Myocyte (in vitro differentiated cells): ENCODE data around the gene LRP11. TPM values are rescaled to one million over a fixed set of nuclear protein-coding genes. Genes with fewer than 3 reads are reported as not detected.
A peak's percentile ranks its signal among the peaks of the same experiment; 100 is the strongest.
"Not testable (repeated sequence)": the region's sequence is repeated elsewhere in the genome, so short reads cannot be mapped to it uniquely, and the experiment has no call there.

ENCODE experiments used
- DNase-seq: peaks from one replicate; pipeline ENCODE4 v3.0.0-alpha.2; 2012; ENCODE audit warnings: low read depth
- polyA plus RNA-seq: library from polyadenylated mRNA; unstranded; fragments of >200 nt; gene quantifications from one replicate; pipeline ENCODE4 v1.2.1, GENCODE V29; 2012; ENCODE audit warnings: missing spikeins
- total RNA-seq: library from RNA; depleted of rRNA; stranded (reverse); fragments of >200 nt; gene quantifications from 2 replicates; pipeline ENCODE4 v1.2.3, GENCODE V29; 2014

LRP11 gene, protein sequence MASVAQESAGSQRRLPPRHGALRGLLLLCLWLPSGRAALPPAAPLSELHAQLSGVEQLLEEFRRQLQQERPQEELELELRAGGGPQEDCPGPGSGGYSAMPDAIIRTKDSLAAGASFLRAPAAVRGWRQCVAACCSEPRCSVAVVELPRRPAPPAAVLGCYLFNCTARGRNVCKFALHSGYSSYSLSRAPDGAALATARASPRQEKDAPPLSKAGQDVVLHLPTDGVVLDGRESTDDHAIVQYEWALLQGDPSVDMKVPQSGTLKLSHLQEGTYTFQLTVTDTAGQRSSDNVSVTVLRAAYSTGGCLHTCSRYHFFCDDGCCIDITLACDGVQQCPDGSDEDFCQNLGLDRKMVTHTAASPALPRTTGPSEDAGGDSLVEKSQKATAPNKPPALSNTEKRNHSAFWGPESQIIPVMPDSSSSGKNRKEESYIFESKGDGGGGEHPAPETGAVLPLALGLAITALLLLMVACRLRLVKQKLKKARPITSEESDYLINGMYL
- 53.2 and 62.7 TPM in 2 replicates for total RNA-seq
- 19.7 TPM for polyA plus RNA-seq

DNA sequence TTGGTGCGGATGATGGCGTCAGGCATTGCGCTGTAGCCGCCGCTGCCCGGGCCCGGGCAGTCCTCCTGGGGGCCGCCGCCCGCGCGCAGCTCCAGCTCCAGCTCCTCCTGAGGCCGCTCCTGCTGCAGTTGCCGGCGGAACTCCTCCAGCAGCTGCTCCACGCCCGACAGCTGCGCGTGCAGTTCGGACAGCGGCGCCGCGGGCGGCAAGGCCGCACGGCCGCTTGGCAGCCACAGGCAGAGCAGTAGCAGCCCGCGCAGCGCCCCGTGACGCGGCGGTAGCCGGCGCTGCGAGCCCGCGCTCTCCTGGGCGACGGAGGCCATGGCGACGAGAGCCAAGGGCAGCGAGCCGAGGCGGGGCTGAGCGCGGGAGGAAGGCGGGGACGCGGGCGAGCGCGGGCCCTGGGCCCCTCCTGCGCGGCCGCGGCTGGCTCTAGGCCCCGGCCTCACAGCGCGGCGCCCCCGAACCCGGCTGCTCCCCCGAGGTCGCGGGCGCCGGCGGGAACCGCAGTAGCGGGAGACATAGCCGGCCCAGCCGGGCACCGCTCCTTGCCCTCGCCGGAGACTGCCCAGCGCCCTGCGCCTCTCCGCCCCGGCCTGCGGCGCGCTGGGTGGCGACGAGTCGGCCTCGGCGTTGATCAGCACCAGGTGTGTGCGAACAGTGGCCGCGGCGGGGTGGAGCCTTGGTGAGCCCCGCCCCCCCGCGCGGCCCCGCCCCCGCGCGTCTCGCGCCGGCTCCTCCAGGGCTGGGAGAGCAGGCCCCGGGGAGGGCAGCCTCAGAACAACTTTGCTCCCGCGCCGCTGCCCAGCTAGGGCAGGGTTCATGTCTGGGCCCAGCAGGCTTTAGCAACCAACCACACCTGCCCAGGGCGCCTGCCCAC is at the start of gene LRP11:
TSS of gene LRP11 (minus strand) at position 662 of the 880 bp plus-strand sequence. CDS start at position 323, 339 bp downstream.
- peak; percentile 90 for DNase-seq

DNA sequence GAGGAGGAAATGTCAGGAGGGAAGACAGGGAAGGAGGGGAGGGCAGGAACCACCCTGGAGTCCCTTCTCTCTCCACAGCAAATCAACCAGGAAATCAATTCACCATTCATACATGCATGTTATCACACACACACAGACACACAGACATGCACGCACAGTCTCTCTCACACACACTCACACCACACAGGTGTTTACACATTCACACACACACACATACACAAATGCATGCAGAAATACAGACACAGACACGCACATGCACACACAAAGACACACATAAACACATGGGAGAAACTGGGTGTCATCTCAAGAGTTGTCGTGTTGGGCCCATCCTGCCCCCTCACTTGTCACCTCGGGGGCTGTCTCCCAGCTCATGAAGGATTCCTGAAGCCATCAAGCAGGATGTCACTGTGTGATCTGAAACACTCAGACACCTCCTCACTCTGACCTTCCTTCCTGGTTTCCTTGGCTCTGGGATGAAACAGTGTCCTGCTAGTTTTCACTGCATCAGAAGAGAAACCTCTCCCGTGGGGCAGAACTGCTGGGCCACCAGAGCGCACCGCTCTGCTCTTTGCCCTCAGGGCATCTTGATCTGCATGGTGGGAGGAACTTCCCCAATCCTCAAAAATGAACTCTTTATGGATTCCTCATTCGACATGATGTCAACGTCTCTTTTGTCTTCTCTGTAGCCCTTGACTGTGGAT is 49.5 kb upstream of the LRP11 start:
- no peak for DNase-seq

DNA sequence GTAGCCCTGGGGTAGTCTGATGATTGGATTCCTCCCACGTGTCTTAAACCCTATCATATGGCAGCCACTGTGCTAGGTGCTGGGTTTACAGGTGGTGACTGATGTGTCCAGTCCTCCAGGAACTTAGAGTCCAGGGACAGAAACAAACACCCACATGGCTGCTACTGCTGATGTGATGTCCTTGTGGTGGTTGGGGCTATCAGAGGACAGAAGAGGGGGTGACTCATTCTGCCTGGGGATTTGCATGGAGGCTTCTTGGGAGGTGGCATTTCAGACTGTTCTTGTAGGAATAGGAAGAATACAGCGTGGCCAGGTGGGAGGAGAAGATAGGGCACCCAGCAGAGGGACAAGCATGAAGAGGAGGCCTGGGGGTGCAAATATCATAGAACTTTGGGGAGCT is 48.9 kb upstream of the LRP11 start:
- DNase-seq, result no peak

DNA sequence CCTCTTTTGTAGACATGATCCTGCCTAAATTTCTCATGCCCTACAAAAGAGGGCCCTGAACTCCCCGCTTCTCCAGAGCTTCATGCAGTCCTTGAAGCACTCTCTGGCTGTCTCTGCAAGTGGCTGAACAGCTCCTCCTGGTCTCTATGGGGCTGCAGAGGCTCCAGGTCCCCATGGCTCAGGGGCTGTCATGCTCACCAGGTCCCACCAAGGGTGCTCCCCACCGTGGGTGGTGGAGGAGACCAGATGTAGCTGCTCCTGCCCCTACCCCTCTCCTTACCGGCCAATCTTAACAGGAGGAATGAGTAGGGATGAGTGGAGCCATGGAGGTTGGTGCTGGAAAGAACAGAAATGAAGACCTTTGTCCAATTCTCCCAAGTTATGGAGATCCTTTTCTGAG is 48.5 kb upstream of the LRP11 start:
- not testable (repeated sequence) for DNase-seq

DNA sequence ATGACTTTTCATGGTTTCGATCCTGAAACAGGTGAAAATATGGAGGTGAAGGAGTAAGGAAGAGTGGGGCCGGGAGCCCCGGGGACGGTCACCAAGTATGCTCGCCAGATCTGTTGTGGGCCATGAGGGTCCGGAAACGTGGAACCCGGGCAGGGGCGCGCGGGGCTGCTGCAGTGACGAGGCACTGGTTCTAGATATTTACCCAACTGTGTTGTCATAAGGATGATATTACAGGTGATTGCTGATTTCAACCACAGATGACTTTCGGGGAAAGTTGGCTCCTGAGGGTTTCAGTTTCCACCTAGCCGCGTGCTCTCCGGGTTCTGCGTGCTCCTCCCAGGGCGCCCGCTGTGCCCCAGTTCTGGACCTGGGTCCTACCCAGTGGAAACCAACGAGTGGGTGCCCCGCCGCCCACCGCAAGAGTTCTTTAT is 46.6 kb upstream of the LRP11 start:
- DNase-seq, result no peak

GRCh38 chr6:149909701-149910470 is 45.7 kb upstream of the LRP11 start:
- DNase-seq, result no peak

DNA sequence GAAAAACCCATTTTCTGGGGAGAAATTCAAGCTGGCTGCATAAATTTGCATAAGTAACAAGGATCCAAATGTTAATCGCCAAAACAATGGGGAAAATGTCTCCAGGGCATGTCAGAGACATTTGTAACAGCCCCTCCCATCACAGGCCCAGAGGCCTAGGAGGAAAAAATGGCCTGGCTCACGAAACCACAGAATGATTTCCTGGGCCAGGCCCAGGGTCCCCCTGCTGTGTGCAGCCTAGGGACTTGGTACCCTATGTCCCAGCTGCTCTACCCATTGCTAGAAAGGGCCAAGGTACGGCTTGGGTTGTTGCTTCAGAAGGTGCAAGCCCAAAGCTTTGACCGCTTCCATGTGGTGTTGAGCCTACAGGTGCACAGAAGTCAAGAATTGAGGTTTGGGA is 44.3 kb upstream of the LRP11 start:
- not testable (repeated sequence) for DNase-seq

GRCh38 chr6:149907317-149907716 is 43.2 kb upstream of the LRP11 start:
- DNase-seq, result no peak

GRCh38 chr6:149906405-149906804 is 42.2 kb upstream of the LRP11 start:
- DNase-seq, result no peak

GRCh38 chr6:149905911-149906371 is 41.8 kb upstream of the LRP11 start:
- no peak for DNase-seq

DNA sequence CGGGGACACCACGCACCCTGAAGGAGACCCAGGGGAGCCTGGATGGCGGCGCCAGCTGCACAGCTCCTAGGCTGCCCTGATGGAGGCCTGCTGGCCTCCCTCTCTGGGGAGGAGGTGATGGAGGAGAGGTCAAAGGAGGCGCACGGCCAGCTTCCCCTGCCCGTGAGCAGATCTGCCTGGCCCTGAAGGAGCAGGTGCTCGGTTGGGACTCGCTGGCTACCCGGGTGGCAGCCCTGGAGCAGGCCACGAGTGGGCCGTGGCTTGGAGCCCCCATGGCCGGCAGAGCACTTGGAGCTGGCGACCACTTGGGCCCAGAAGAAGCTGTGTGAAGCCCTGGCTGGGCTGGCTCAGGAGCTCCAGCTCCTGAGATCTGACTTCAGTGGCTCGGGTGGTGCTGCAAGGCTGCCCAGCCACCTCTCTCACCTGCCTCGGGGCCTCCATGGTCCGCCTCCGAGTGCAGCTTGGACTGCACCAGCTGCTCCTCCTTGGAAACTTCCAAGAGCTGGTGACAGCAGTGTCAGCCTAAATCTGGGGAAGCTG is 41.3 kb upstream of the LRP11 start:
- no peak for DNase-seq

DNA sequence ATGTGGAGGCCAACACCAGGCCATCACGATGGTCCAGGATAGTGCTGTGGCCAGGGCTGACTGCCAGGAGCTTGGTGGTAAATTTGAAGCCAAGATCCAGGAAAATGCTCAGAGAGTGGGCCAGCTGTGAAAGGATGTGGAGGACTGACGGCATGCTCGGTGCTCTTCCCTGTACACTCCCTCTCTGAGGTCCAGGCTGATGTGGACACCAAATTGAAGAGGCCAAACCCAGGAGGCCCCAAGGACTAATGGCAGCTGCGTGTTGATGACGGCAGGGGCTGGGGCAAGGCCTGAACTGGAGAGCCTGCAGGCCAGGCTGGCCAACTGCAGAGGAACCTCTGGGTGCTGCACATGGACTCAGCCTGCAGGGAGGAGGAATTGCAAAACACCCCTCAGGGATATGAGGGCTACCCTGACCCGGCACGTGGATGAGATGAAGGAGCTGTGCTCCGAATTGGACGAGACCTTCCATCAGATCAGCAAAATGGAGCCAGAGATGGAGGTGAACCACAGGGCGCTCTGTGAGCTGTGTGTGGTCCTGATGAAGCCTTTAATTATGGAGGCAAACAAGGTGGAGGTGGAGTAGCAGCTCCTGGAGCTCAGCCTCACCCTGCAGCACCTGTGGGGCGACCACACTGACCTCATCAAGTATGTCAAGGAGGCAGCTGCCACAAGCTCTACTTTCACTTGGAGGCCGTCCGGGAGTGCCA is 40.7 kb upstream of the LRP11 start:
- DNase-seq, result no peak

- no peak for DNase-seq
Observed at GRCh38 chr6:149903938-149904611, 39.9 kb upstream of the LRP11 start.

DNA sequence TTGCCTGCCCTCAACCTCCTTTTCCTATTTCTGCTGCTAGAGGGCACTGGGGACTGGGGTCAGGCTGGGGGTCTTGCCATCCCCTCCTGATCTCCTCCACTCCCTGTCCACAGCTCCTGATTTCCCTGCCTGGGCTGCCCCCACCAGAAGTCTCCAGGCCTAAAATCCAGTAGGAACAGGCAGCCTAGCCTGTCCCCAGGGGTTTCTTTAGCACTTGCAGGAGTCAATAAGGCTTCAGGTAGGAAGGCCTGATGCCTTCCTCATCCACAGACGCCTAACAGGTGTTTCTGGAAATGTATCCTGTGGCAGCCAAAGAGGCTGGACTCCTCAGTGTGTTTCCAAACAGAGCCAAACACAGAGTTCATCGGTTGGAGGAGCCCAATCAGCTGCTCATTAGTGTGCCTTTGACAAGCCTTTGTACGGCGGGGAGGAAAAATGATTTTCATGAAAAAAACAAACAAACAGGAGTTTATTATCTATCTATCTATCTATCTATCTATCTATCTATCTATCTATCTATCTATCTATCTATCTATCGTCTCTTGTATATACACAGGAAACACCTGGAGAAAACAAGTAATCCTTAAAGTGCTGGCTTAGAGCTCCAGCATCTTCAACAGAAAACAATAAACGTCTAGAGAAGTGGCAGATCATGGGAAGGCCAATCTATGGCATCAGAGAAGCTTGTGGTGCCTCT is 37.4 kb upstream of the LRP11 start:
- no peak for DNase-seq

- no peak for DNase-seq
Observed at GRCh38 chr6:149900620-149901443, 36.7 kb upstream of the LRP11 start.

DNA sequence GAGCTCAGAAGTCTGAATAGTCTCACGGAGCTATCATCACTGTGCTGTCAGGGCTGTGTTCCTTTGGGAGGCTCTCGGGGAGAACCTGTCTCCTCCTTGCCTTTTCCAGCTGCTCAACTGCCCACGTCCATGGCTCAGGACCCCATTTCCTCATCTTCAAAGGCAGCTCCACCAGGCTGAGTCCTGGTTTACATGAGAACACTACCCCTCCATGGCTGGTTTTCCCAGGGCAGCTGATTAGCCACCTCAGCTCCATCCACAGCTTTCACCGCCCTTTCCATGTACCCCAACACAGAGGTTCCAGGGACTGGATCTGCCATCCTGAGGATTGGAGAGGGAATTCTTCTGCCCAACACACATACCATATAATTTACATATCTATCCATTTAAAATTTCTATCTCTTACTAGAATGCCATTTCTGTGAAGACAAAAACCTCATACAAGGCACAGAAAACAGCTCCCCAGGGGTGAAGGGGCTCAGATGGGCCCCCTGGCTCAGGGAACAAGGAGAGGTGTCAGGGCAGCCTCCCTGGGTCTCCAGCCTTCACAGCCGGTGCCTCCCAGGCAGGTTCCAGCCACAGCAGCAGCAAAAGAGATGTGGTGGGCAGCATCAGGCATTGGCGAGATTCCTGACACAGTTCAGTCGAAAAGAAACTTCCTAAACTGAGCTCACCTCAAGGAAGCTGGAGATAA is 35.9 kb upstream of the LRP11 start:
- no peak for DNase-seq

DNA sequence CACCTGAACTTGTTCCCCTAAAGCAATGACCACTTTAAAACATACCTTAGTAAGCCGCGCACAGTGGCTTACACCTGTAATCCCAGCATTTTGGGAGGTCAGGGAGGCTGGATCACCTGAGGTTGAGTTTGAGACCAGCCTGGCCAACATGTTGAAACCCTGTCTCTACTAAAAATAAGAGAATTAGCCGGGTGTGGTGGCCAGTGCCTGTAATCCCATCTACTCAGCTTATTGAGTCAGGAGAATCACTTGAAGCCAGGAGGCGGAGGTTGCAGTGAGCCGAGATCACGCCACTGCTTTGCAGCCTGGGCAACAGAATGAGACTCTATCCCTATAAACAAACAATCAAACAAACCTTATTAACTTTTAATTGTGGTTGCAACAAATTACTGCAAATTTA is 35.3 kb upstream of the LRP11 start:
- no peak for DNase-seq
